AG08395 (cell line): Measurements from ENCODE around the gene NFKBIB.

Experiments used
- DNase-seq: peaks from one replicate; pipeline ENCODE4 v3.0.0; 2012; ENCODE audit warnings: mixed read lengths, low spot score

NFKBIB gene

DNA sequence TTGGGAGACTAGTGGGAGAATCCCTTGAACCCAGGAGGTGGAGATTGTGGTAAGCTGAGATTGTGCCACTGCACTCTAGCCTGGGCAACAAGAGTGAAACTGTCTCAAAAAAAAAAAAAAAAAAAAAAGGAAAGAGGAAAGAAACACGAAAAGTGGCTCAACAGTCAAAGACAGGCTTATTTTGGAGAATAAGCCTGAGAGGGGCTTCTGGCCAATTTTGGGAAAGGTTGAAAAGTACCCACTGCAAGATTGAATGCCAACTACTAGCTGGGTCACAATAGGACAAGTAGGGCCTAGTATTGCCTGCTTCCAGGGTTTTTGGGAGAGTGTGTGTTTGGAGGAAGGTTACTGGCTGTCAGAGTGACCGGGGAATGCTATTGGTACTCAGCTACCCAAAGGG is 58.5 kb downstream of the NFKBIB start:
- DNase-seq, result no peak
